Astrocyte of the cerebellum (primary cell): ENCODE results near the gene LYAR.
A peak's percentile ranks its signal among the peaks of the same experiment; 100 is the strongest.

ENCODE experiments used
- DNase-seq: peaks from one replicate; pipeline ENCODE4 v3.0.0-alpha.2; 2011; ENCODE audit warnings: low read depth
- H3K4me3 ChIP-seq: 2 replicates; pipeline ENCODE4 v1.5.1; 2011; ENCODE audit warnings: mild to moderate bottlenecking, low read depth, low read length, moderate library complexity
- in situ Hi-C: cut with HindIII; loops from 2 replicates; pipeline ENCODE4 v1.10.0; 2017; ENCODE audit warnings: low sequenced_read_pairs
- TF ChIP-seq, protein P1 (sequence below): IDR thresholded peaks from 2 replicates; pipeline ENCODE4 v1.5.1; 2012; ENCODE audit warnings: low read length, low read depth, moderate library complexity, mild to moderate bottlenecking; ENCODE audit errors: missing control alignments

The LYAR gene

DNA sequence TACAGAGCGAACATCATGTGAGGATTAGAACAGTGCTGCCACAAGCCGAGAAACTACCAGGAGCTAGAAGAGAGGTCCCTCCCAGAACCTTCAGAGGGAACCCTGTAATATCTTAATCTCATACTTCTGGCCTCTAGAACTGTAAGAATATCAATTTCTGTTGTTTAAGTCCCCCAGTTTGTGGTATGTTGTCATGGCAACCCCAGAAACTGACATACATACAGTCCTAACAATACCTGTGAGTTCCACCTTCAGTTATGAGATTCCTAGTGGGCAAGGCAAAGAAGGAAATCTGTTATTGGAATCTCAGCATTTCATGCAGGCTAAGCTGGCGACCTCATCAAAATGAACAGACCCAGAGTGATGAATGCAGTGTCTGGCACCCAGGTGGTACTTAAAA is 42.6 kb upstream of the LYAR start:
- TF ChIP-seq, protein P1, sequence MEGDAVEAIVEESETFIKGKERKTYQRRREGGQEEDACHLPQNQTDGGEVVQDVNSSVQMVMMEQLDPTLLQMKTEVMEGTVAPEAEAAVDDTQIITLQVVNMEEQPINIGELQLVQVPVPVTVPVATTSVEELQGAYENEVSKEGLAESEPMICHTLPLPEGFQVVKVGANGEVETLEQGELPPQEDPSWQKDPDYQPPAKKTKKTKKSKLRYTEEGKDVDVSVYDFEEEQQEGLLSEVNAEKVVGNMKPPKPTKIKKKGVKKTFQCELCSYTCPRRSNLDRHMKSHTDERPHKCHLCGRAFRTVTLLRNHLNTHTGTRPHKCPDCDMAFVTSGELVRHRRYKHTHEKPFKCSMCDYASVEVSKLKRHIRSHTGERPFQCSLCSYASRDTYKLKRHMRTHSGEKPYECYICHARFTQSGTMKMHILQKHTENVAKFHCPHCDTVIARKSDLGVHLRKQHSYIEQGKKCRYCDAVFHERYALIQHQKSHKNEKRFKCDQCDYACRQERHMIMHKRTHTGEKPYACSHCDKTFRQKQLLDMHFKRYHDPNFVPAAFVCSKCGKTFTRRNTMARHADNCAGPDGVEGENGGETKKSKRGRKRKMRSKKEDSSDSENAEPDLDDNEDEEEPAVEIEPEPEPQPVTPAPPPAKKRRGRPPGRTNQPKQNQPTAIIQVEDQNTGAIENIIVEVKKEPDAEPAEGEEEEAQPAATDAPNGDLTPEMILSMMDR: no peak
- no peak for DNase-seq
- in situ Hi-C loops: no loop called here
- H3K4me3 ChIP-seq: no peak overlapping the region

DNA sequence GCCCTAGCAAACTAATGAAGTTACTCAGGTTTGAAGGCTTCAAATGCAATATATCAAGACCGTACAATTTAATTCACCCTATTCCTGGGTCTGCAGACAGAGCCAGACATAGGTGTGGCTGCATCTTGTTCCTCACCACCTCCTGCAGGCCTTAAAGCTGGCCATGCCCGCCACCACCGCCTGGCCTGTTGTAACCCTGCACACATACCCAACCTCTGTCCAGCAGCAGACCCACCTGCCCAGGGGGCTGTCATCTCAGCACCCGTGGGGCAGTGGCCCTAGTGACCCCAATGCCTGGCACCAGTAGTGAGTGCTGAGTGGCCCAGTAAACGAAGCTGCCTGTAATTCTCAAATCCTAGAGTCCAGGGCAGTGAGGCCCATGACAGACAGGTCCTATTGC is 40.8 kb upstream of the LYAR start:
- no peak overlapping the region for H3K4me3 ChIP-seq
- no peak for DNase-seq
- TF ChIP-seq, protein P1: no peak
- in situ Hi-C loops: no loop called here

DNA sequence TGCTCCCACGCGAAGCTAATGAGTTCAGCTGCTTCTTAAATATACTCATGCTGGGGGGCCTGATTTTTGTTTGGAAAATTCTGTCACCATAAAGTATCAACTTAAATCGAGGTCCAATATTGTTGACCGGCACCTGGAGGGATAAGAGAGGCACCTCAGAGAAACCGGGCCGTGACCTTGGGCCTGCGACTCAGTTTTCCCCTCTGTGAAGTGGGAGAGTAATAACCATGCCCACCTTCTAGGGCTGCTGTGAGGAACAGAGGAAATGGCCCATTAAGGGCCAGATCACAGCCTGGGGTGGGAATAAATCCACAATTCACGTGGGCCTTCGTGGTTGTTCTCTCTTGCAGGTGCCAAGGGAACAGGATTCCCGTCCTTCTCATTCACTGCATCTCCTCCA is 39.5 kb upstream of the LYAR start:
- no peak overlapping the region for H3K4me3 ChIP-seq
- in situ Hi-C loops: no loop called here
- TF ChIP-seq, protein P1: no peak
- no peak for DNase-seq

DNA sequence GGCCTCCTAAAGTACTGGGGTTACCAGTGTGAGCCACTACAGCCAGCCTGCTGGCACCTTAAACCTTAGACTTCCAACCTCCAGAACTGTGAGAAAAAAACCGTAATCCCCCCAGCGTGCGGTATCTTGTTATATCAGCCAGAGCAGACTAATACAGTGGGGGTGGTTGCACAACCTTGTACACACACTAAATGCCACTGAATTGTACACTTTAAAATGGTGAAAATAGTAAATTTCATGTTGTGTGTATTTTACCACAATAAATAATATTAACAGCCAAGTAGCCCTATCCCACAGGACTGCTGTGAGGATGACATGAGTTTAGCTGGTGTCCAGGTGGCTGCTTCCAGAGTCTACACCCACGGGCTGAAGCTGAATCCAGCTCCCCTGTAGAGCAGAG is 38.9 kb upstream of the LYAR start:
- no peak for DNase-seq
- in situ Hi-C loops: no loop called here
- TF ChIP-seq, protein P1: no peak
- H3K4me3 ChIP-seq: no peak overlapping the region

DNA sequence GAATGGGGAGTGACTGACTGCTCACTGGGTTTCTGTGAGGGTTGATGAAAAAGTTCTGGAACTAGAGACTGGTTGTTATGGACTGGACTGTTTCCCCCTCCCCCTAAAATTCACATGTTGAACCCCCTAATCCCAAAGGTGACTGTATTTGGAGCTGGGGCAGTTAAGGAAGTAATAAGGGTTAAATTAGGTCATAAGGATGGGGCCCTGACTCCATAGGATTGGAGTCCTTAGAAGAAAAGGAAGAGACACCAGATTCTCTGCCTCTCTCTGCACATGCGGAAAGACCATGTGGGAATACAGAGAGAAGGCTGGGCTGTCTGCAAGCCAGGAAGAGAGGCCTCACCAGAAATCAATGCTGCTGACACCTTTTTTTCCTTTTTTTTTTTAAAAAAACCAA is 38.3 kb upstream of the LYAR start:
- in situ Hi-C loops: no loop called here
- DNase-seq: no peak
- TF ChIP-seq, protein P1: no peak
- no peak overlapping the region for H3K4me3 ChIP-seq

DNA sequence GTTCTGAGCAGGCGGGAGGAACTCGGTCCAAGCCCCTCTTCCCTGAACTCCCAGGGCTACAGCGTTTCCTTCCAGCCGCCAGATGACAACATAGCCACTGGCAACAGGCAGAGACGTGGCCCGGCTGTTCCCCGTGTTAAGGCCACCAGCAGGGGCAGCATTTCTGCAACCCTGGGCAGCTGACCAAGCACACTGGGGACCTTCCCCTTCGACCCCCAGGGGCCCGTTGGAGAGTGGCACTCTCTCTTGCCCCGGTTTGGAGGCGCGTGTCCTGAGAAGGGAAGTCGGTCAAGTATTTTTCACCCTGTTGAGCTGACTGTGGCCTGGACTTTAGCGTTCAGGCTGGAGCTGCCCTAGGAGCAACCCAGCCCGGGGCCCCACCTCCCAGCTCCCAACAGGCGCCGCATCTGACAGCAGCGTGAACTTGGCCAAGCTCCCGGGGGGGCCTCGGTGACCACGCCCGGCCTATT is 37.7 kb upstream of the LYAR start:
- no peak for DNase-seq
- no peak overlapping the region for H3K4me3 ChIP-seq
- TF ChIP-seq, protein P1: peak; percentile 40
- in situ Hi-C loops: no loop called here

DNA sequence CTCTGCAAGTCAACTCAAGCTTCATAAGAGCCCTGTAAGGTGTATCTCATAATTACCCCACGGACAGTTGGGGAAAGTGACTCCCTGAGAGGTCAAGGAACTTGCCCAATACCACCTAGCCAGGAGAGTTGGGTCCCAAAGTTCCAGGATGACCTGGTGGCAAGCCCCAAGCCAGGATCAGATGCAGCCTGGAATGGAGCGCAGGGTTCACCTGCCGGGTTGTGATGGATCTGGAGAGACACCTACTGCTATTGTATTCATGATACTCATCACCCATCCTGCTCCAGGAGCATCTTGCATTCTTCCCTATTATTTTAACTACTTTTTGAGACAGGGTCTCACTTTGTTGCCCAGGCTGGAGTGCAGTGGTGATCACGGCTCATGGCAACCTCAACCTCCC is 36.2 kb upstream of the LYAR start:
- no peak overlapping the region for H3K4me3 ChIP-seq
- no peak for DNase-seq
- TF ChIP-seq, protein P1: no peak
- in situ Hi-C loops: no loop called here
